Thoracic aorta (tissue), 2 donors: ENCODE measurements around the gene KEAP1. TPM values are rescaled to one million over a fixed set of nuclear protein-coding genes. Genes with fewer than 3 reads are reported as not detected.
A peak's percentile ranks its signal among the peaks of the same experiment; 100 is the strongest.

Experiments
- ATAC-seq: fragments of 150-250 bp; one replicate; pipeline ENCODE4 v1.8.0; 2017; ENCODE audit warnings: low read depth; ENCODE audit not compliant: insufficient number of reproducible peaks, low FRiP score
- DNase-seq: peaks from one replicate; pipeline ENCODE4 v3.0.0-alpha.2; 2020; ENCODE audit warnings: low spot score
- H3K27ac ChIP-seq, 2 donors: fragments of 200-600 bp; sonication (generic); 1 replicate in 1 of 2; 2 replicates in 1 of 2; pipeline ENCODE4 v1.5.1; 2016; ENCODE audit warnings: mild to moderate bottlenecking in 2 of 2, moderate library complexity in 2 of 2
- H3K27me3 ChIP-seq: fragments of 200-600 bp; sonication (generic); replicated peaks from 2 replicates; pipeline ENCODE4 v1.6.0; 2016; ENCODE audit warnings: mild to moderate bottlenecking; ENCODE audit not compliant: insufficient read depth
- H3K36me3 ChIP-seq: fragments of 200-600 bp; sonication (generic); one replicate; pipeline ENCODE4 v1.5.1; 2016
- H3K4me1 ChIP-seq, 2 donors: fragments of 200-600 bp; sonication (generic); 1 replicate in 1 of 2; 2 replicates in 1 of 2; pipeline versions ENCODE4 v1.5.1 to v1.6.0; 2016; ENCODE audit warnings: low read depth in 2 of 2, mild to moderate bottlenecking in 1 of 2; ENCODE audit not compliant: control insufficient read depth in 1 of 2
- H3K4me3 ChIP-seq: fragments of 200-600 bp; sonication (generic); 2 replicates; pipeline ENCODE4 v1.5.1; 2016; ENCODE audit warnings: mild to moderate bottlenecking
- H3K9me3 ChIP-seq: fragments of 200-600 bp; sonication (generic); 2 replicates; pipeline ENCODE4 v1.5.1; 2016
- total RNA-seq, 2 donors: library from RNA; depleted of rRNA; stranded (reverse); fragments of >200 nt; gene quantifications; one replicate each; pipeline versions ENCODE4 v1.1.0 to v1.2.3, GENCODE V29; 2016
- TF ChIP-seq, protein P1 (sequence below): fragments of 200-600 bp; sonication (generic); IDR thresholded peaks from one replicate; pipeline ENCODE4 v1.5.1; 2019; ENCODE audit warnings: antibody characterized with exemption

KEAP1 gene
- total RNA-seq, 2 donors from 2014 or later, result 42.0 to 57.3 TPM

DNA sequence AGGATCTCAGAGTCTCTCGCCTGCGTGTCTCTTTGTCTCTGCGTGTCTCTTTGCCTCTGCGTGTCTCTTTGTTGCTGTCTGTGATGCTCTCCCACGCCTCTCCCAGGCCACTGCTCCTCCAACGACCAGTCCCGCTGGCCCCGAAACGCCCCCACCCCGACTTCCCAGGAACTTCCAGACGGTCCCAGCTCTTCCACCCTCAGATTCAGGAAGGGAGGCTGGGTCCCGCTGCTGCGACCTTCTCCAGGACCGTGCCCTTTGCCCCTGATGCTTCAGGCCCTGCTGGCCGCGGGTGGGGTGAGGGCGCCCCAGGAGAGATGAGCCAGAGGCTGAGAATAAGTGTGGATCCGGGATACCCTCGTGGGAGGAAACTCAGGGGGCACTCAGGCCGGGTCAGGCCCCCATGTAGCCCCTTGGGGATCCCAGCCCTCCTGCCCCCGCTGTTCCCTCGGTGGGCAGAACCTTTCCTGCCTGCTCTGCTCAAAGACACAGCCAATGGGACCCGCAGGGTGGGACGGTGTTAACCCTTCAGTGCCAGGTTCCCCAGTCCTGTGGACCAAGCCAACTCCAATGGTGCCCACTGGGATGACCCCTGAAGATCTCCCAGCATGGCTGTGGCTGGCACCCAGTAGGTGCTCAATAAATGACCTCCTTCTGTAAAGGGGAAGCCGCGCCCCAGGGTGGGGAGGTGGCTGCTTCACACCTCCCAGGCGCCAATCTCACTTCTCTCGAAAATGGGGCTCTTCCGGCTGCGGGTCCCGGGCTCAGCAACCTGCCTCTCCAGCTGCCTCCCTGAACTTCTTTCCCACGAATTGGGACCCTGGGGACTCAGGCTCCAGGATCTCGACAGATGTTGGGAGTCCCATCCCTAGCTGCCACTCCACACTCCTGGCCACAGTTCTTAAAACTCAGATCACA, 15.5 kb upstream of the KEAP1 start:
- TF ChIP-seq, protein P1, sequence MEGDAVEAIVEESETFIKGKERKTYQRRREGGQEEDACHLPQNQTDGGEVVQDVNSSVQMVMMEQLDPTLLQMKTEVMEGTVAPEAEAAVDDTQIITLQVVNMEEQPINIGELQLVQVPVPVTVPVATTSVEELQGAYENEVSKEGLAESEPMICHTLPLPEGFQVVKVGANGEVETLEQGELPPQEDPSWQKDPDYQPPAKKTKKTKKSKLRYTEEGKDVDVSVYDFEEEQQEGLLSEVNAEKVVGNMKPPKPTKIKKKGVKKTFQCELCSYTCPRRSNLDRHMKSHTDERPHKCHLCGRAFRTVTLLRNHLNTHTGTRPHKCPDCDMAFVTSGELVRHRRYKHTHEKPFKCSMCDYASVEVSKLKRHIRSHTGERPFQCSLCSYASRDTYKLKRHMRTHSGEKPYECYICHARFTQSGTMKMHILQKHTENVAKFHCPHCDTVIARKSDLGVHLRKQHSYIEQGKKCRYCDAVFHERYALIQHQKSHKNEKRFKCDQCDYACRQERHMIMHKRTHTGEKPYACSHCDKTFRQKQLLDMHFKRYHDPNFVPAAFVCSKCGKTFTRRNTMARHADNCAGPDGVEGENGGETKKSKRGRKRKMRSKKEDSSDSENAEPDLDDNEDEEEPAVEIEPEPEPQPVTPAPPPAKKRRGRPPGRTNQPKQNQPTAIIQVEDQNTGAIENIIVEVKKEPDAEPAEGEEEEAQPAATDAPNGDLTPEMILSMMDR, result no peak
- ATAC-seq (no peak), DNase-seq (no peak)
- H3K9me3 ChIP-seq, result no peaks in the 10 kb centered on the region
- peaks cover 1% of the 10 kb centered on the region for H3K27me3 ChIP-seq
- no peak overlapping the region for H3K27ac ChIP-seq
- H3K4me3 ChIP-seq, result peak overlapping the region; percentile 69
- H3K4me1 ChIP-seq, result peaks cover 5 to 20% of the 10 kb centered on the region in 2 donors
- no peaks in the 10 kb centered on the region for H3K36me3 ChIP-seq

DNA sequence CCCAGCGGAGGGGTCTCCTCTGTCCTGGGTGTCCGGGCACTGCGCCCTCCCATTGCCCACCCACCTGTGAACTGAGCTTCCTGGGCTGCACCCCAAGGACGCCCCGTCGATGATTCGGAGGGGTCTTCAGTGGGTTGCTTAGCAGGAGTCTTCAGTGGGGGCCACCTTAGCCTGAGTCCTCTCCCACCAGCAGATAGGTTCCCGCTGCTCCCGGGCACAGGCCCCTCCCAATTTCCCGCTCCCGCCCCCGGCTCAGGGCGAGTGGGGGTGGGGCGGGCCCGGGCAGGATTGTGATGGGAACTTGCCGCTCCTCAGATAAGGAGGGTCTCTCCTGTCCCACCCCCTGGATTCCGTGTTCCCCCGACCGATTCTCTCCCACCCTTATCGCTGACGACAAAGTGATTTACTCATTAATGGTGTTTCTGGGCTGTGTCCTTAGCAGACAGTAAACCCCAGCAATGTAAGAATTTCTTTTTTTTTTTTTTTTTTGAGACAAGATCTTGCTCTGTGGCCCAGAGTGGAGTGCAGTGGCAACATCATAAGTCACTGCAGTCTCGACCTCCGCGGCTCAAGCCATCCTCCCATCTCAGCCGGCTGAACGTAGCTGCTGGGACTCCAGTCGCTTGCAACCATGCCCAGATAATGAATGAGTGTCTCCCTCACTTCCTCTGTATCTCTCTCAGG, 14.7 kb upstream of the KEAP1 start:
- H3K27me3 ChIP-seq, result peaks cover 5% of the 10 kb centered on the region
- H3K4me1 ChIP-seq, result peaks cover 5 to 20% of the 10 kb centered on the region in 2 donors
- ATAC-seq, result no peak
- TF ChIP-seq, protein P1, result no peak
- no peak for DNase-seq
- no peak overlapping the region for H3K27ac ChIP-seq
- H3K36me3 ChIP-seq, result no peaks in the 10 kb centered on the region
- H3K4me3 ChIP-seq, result peak overlapping the region; percentile 69
- H3K9me3 ChIP-seq, result no peaks in the 10 kb centered on the region

DNA sequence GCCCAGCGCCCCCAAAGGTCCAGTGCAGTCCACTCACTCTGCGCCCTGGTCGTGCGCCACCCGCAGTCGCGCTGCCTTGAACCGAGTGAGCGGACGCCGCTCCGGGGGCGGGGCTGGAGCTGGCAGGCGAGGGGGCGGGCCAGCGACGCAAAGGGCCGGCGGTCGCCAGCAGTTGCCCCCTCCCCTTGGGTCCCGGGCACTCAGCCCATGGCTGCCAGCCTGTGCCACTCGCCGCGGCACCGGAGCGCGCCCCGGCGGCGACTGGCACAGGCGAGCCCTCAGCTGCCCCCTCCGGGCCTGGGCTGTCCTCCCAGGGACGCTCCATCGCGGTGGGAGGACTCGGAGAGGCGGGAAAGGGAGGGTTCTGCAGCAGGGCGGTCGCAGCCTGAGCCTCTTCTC, 14.2 kb upstream of the KEAP1 start, which contains the start of gene S1PR5:
S1PR5 (minus strand) TSS at position 87 of the 399 bp plus-strand sequence. CDS start 2,436 bp downstream, outside the sequence.
- H3K4me1 ChIP-seq, result peaks cover 5 to 20% of the 10 kb centered on the region in 2 donors
- H3K27me3 ChIP-seq, result peaks cover 5% of the 10 kb centered on the region
- no peaks in the 10 kb centered on the region for H3K36me3 ChIP-seq
- no peak within 1 kb of the TSS for H3K27ac ChIP-seq
- H3K9me3 ChIP-seq, result no peaks in the 10 kb centered on the region
- no peak for ATAC-seq
- no peak for DNase-seq
- H3K4me3 ChIP-seq, result peak within 1 kb of the TSS; percentile 69
- TF ChIP-seq, protein P1, result no peak

DNA sequence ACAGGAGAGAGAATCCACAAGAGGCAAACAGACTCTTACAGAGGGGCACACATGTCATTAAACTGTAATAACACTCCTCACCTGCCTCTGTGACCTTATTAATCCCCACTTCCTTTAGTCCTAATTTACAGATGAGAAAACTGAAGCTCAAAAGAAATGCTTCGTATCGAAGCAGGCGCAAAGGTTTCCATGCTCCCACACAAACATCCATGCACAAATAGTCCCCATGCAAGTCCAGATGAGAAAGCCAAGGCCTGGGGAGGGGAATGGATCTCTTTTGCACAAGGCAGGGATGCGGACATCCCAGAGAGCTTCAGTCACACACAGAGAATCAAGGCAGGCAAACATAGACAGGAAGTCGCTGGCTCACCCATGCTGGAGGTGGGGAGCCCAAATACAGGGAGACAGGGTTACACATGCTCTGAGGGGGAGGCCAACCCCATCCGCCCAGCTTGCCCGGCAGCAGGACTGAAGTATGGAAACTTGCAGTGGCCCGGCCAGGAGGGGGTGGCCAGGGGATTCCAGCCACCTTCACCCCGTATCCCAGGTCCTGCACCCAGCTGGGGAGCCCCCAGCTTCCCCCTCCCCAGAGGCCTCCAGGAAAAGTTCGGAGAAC, 13.6 kb upstream of the KEAP1 start:
- Histone ChIP-seq H3K36me3 (no peaks in the 10 kb centered on the region), H3K27me3 (peaks cover 5% of the 10 kb centered on the region), H3K27ac (no peak overlapping the region), H3K4me3 (peak overlapping the region; percentile 69), H3K9me3 (no peaks in the 10 kb centered on the region), H3K4me1 (peaks cover 5 to 20% of the 10 kb centered on the region in 2 donors)
- DNase-seq (no peak), ATAC-seq (no peak)
- TF ChIP-seq, protein P1, result no peak

DNA sequence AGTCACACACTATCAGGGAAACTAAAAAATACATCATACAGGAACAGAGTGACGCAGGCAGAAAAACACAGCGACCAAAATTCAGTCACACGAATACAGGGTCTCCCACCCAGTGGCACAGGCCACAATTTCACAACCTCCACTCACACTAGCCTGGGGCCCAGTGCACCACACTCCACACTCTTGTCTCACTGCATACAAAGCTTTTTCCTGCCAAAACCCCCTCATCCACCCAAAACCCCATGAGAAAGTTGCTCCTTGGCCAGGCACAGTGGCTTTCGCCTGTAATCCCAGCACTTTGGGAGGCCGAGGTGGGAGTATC, 12.9 kb upstream of the KEAP1 start:
- TF ChIP-seq, protein P1, result no peak
- Histone ChIP-seq H3K4me1 (peaks cover 5 to 20% of the 10 kb centered on the region in 2 donors), H3K36me3 (no peaks in the 10 kb centered on the region), H3K9me3 (no peaks in the 10 kb centered on the region), H3K27me3 (peaks cover 5% of the 10 kb centered on the region), H3K4me3 (no peak overlapping the region), H3K27ac (no peak overlapping the region)
- ATAC-seq (no peak), DNase-seq (no peak)
